ENCODE results near the gene CHRND.

CHRND gene

GRCh38 chr2:232512602-232513001, 13.4 kb upstream of the CHRND start:
- DNase-seq (ENCODE audit: extremely low read depth, low read depth), result no peak
- no peak for TF ChIP-seq CTCF (IDR thresholded peaks at IDR 0.05; ENCODE audit: low read depth, low read length)

GRCh38 chr2:232513353-232513752, 12.6 kb upstream of the CHRND start:
- DNase-seq (ENCODE audit: extremely low read depth, low read depth), result no peak
- no peak for TF ChIP-seq CTCF (IDR thresholded peaks at IDR 0.05; ENCODE audit: low read depth, low read length)

GRCh38 chr2:232515639-232516038, 10.3 kb upstream of the CHRND start:
- TF ChIP-seq CTCF (IDR thresholded peaks at IDR 0.05; ENCODE audit: low read depth, low read length), result no peak
- DNase-seq (ENCODE audit: extremely low read depth, low read depth), result no peak

- TF ChIP-seq CTCF (IDR thresholded peaks at IDR 0.05; ENCODE audit: low read depth, low read length), result no peak
- no peak for DNase-seq (ENCODE audit: extremely low read depth, low read depth)
These were observed 9.4 kb upstream of the CHRND start for GRCh38 chr2:232516551-232516950.

GRCh38 chr2:232518844-232519243, 7.1 kb upstream of the CHRND start:
- TF ChIP-seq CTCF (IDR thresholded peaks at IDR 0.05; ENCODE audit: low read depth, low read length), result no peak
- DNase-seq (ENCODE audit: extremely low read depth, low read depth), result no peak

GRCh38 chr2:232519581-232520438, 6.2 kb upstream of the CHRND start, which contains the start of gene PRSS56:
Gene PRSS56, plus strand, starts transcription at chr2:232520388. Its CDS starts 211 bp downstream, at chr2:232520599.
- no peak for DNase-seq (ENCODE audit: extremely low read depth, low read depth)
- no peak for TF ChIP-seq CTCF (IDR thresholded peaks at IDR 0.05; ENCODE audit: low read depth, low read length)

- TF ChIP-seq CTCF (IDR thresholded peaks at IDR 0.05; ENCODE audit: low read depth, low read length), result no peak
- DNase-seq (ENCODE audit: extremely low read depth, low read depth), result no peak
These were observed 5.5 kb upstream of the CHRND start for GRCh38 chr2:232520489-232520888.
